Measurements from ENCODE around the gene SVIL.

DNA sequence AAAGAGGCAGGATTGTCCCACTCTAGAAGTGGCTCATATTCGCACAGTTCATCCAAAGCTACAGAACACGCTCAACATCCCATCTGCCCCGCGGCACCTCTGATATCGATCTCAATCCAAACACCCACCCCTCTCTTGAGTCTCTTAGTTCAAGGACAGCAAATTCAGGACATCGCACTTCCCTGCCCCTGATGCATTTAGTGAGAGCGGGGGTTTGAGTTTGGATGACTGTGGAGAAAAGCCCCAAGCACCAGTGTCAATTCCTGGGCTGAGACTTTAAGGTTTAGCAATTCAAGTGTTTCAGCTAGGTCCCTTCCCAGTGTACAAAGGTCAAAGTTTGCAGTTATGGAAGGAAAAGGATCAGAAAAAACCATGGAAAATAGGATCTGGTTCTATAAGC lies 179.7 kb downstream of the SVIL start:
- TF ChIP-seq, protein P1, sequence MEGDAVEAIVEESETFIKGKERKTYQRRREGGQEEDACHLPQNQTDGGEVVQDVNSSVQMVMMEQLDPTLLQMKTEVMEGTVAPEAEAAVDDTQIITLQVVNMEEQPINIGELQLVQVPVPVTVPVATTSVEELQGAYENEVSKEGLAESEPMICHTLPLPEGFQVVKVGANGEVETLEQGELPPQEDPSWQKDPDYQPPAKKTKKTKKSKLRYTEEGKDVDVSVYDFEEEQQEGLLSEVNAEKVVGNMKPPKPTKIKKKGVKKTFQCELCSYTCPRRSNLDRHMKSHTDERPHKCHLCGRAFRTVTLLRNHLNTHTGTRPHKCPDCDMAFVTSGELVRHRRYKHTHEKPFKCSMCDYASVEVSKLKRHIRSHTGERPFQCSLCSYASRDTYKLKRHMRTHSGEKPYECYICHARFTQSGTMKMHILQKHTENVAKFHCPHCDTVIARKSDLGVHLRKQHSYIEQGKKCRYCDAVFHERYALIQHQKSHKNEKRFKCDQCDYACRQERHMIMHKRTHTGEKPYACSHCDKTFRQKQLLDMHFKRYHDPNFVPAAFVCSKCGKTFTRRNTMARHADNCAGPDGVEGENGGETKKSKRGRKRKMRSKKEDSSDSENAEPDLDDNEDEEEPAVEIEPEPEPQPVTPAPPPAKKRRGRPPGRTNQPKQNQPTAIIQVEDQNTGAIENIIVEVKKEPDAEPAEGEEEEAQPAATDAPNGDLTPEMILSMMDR (IDR thresholded peaks at IDR 0.05; ENCODE audit: low read length) = no peak
- TF ChIP-seq EZH2 (optimal IDR thresholded peaks at IDR 0.05; ENCODE audit: low read depth, low read length) = no peak
- TF ChIP-seq EZH2phosphoT487 (IDR thresholded peaks at IDR 0.05; ENCODE audit: low read length) = no peak

All from MM.1S (cell line).